ENCODE data around the gene ZNF805. TPM values are rescaled to one million over a fixed set of nuclear protein-coding genes. Genes with fewer than 3 reads are reported as not detected.

The ZNF805 gene
- total RNA-seq: 44.4 TPM

GRCh38 chr19:57240311-57241090 lies at the start of gene ZNF805:
TSS of gene ZNF805 (plus strand) at chr19:57240632. CDS start at chr19:57240892, 260 bp downstream.

GRCh38 chr19:57191141-57192076 lies 49.0 kb upstream of the ZNF805 start, which contains the start of gene ZNF264:
TSS of gene ZNF264 (plus strand) at chr19:57191500. CDS start at chr19:57191914, 414 bp downstream.

GRCh38 chr19:57280165-57280961 lies 39.9 kb downstream of the ZNF805 start, which contains the start of gene ZNF460:
TSS of gene ZNF460 (plus strand) at chr19:57280485. CDS start at chr19:57280807, 322 bp downstream.

Other genes with a start within 250 kb of the ZNF805 start
- gene USP29, start 120.6 kb upstream of the ZNF805 start, total RNA-seq: not detected
- not detected for gene ZIM3, start 95.4 kb upstream of the ZNF805 start, total RNA-seq
- not detected for gene DUXA, start 73.1 kb upstream of the ZNF805 start, total RNA-seq
- gene ZNF264, start 49.1 kb upstream of the ZNF805 start, total RNA-seq: 48.2 TPM
- gene AURKC, start 9.6 kb upstream of the ZNF805 start, total RNA-seq: not detected
- 290 TPM for gene ZNF460, start 39.9 kb downstream of the ZNF805 start, total RNA-seq
- gene ZNF543, start 79.8 kb downstream of the ZNF805 start, total RNA-seq: 43.2 TPM
- gene ZNF304, start 110.6 kb downstream of the ZNF805 start, total RNA-seq: 22.8 TPM
- gene TRAPPC2B, start 122.9 kb downstream of the ZNF805 start, total RNA-seq: 24.1 TPM
- gene ZNF547, start 122.9 kb downstream of the ZNF805 start, total RNA-seq: 16.0 TPM
- gene ZNF548, start 149.2 kb downstream of the ZNF805 start, total RNA-seq: 68.2 TPM
- gene ZNF17, start 170.5 kb downstream of the ZNF805 start, total RNA-seq: 57.9 TPM
- 49.8 TPM for gene ZNF749, start 194.7 kb downstream of the ZNF805 start, total RNA-seq
- 11.0 TPM for gene VN1R1, start 216.5 kb downstream of the ZNF805 start, total RNA-seq
- 77.3 TPM for gene ZNF772, start 236.9 kb downstream of the ZNF805 start, total RNA-seq
- gene ZNF419, start 247.1 kb downstream of the ZNF805 start, total RNA-seq: 29.7 TPM